Measurements from ENCODE around the gene DYNC1LI2. TPM values are rescaled to one million over a fixed set of nuclear protein-coding genes. Genes with fewer than 3 reads are reported as not detected.
A peak's percentile ranks its signal among the peaks of the same experiment; 100 is the strongest.

The DYNC1LI2 gene
- total and polyA plus RNA-seq, 4 experiments from 2014 or later, result 16.0 to 78.1 (median 53.0) TPM

DNA sequence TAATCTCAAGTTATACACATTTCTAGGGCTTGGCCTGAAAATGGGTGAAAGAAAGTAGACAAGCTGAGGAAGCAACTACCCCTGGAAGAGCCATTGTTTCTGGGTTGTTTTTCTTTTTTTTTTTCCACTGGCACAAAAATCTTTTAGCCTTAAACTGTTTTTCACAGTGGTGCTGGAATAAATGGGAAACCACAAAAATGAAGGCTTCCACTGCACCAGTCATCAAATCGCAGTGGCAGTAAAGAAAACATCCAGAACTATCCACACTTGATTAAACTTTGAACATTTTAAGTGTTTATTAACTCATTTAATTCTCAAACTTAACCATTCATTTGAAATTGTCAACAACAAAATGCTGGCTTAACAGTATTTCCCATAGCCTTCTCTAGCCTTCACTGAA is 69.1 kb downstream of the DYNC1LI2 start:
- CTCF ChIA-PET (ENCODE audit: partially characterized antibody), result no interaction called here
- DNase-seq, result no peak
- Mint-ChIP-seq H3K4me3 (no peak overlapping the region), H3K36me3 (no peaks in the 10 kb centered on the region), H3K4me1 (no peaks in the 10 kb centered on the region), H3K27ac (peak overlapping the region in 1 of 7 donors; percentile 15), H3K27me3 (no peaks in the 10 kb centered on the region), H3K9me3 (no peaks in the 10 kb centered on the region)
- no peaks in the 10 kb centered on the region for H3K36me3 ChIP-seq (ENCODE audit: insufficient read depth, low read length)
- H3K27me3 ChIP-seq (ENCODE audit: insufficient read depth, low read length), result no peaks in the 10 kb centered on the region
- no peak overlapping the region for H3K4me3 ChIP-seq (ENCODE audit: low read length in 2 of 2)
- POLR2A ChIA-PET (ENCODE audit: partially characterized antibody), result no interaction called here
- no peak overlapping the region for H3K27ac ChIP-seq (ENCODE audit: low read depth, low read length)
- intact Hi-C loops (cut with micrococcal nuclease), result no loop called here
- no peaks in the 10 kb centered on the region for H3K9me3 ChIP-seq (ENCODE audit: control insufficient read depth in 1 of 2, low read length in 2 of 2)
- H3K4me1 ChIP-seq (ENCODE audit: insufficient read depth, low read length), result no peaks in the 10 kb centered on the region

DNA sequence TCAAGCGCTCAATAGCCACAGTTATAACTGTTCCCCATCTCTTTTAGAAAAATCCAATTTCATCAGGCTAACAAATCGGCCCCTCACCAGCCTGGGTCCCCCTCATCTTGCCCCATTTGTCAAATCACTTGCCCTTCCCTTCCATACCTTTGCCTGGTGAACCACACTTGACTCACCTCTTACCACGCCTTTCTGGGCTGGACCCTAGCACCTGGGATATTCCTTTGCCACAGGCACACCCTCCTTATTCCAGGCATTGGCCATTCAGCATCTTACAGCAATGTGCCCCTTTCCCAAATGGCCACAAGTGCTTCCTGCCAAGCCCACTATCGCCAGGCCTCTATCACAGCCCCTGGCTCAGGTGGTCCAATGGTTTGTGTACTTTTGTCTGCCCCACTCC is 69.7 kb downstream of the DYNC1LI2 start:
- ChIA-PET CTCF (ENCODE audit: partially characterized antibody) (no interaction called here), POLR2A (ENCODE audit: partially characterized antibody) (no interaction called here)
- Histone ChIP-seq H3K4me3 (ENCODE audit: low read length in 2 of 2) (no peak overlapping the region), H3K36me3 (ENCODE audit: insufficient read depth, low read length) (no peaks in the 10 kb centered on the region), H3K27me3 (ENCODE audit: insufficient read depth, low read length) (no peaks in the 10 kb centered on the region), H3K27ac (ENCODE audit: low read depth, low read length) (no peak overlapping the region), H3K9me3 (ENCODE audit: control insufficient read depth in 1 of 2, low read length in 2 of 2) (no peaks in the 10 kb centered on the region), H3K4me1 (ENCODE audit: insufficient read depth, low read length) (no peaks in the 10 kb centered on the region)
- DNase-seq, result no peak
- no peaks in the 10 kb centered on the region for H3K4me1 Mint-ChIP-seq
- intact Hi-C loops (cut with micrococcal nuclease), result no loop called here
- H3K36me3 Mint-ChIP-seq, result no peaks in the 10 kb centered on the region
- H3K27ac Mint-ChIP-seq, result peak overlapping the region in 1 of 7 donors; percentile 44
- no peaks in the 10 kb centered on the region for H3K27me3 Mint-ChIP-seq
- no peak overlapping the region for H3K4me3 Mint-ChIP-seq
- no peaks in the 10 kb centered on the region for H3K9me3 Mint-ChIP-seq

DNA sequence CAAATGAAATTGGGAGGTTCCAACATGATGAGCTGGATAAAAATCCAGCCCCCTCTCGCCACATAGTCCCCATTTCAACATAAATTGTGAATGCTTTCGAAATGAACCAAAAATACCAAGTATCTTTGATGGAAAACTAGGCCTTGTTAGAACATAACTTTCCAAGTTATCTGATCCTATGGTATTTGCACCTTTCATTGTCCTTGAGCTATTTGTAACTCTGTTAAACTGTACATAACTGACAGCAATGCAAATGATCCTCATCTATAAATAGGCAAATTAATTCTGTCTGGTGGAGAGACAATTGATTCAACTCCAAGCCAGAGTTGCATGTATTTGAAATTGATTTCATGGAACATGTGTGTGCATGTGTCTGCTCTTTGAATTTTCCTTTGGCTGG is 73.1 kb downstream of the DYNC1LI2 start:
- Mint-ChIP-seq H3K27me3 (no peaks in the 10 kb centered on the region), H3K36me3 (no peaks in the 10 kb centered on the region), H3K4me3 (no peak overlapping the region), H3K4me1 (no peaks in the 10 kb centered on the region), H3K9me3 (no peaks in the 10 kb centered on the region), H3K27ac (no peak overlapping the region)
- ChIA-PET POLR2A (ENCODE audit: partially characterized antibody) (no interaction called here), CTCF (ENCODE audit: partially characterized antibody) (no interaction called here)
- no peak overlapping the region for H3K4me3 ChIP-seq (ENCODE audit: low read length in 2 of 2)
- DNase-seq, result no peak
- H3K9me3 ChIP-seq (ENCODE audit: control insufficient read depth in 1 of 2, low read length in 2 of 2), result no peaks in the 10 kb centered on the region
- no peaks in the 10 kb centered on the region for H3K27me3 ChIP-seq (ENCODE audit: insufficient read depth, low read length)
- no peaks in the 10 kb centered on the region for H3K4me1 ChIP-seq (ENCODE audit: insufficient read depth, low read length)
- intact Hi-C loops (cut with micrococcal nuclease), result no loop called here
- no peak overlapping the region for H3K27ac ChIP-seq (ENCODE audit: low read depth, low read length)
- H3K36me3 ChIP-seq (ENCODE audit: insufficient read depth, low read length), result no peaks in the 10 kb centered on the region

- no peaks in the 10 kb centered on the region for H3K36me3 Mint-ChIP-seq
- DNase-seq, result no peak
- Histone ChIP-seq H3K27ac (ENCODE audit: low read depth, low read length) (no peak overlapping the region), H3K36me3 (ENCODE audit: insufficient read depth, low read length) (no peaks in the 10 kb centered on the region), H3K4me3 (ENCODE audit: low read length in 2 of 2) (no peak overlapping the region), H3K27me3 (ENCODE audit: insufficient read depth, low read length) (no peaks in the 10 kb centered on the region), H3K4me1 (ENCODE audit: insufficient read depth, low read length) (no peaks in the 10 kb centered on the region), H3K9me3 (ENCODE audit: control insufficient read depth in 1 of 2, low read length in 2 of 2) (no peaks in the 10 kb centered on the region)
- ChIA-PET CTCF (ENCODE audit: partially characterized antibody) (no interaction called here), POLR2A (ENCODE audit: partially characterized antibody) (no interaction called here)
- H3K9me3 Mint-ChIP-seq, result no peaks in the 10 kb centered on the region
- H3K27me3 Mint-ChIP-seq, result no peaks in the 10 kb centered on the region
- no peak overlapping the region for H3K4me3 Mint-ChIP-seq
- H3K27ac Mint-ChIP-seq, result peak overlapping the region in 1 of 7 donors; percentile 64
- intact Hi-C loops (cut with micrococcal nuclease), result no loop called here
- H3K4me1 Mint-ChIP-seq, result no peaks in the 10 kb centered on the region
These were observed 73.6 kb downstream of the DYNC1LI2 start for GRCh38 chr16:66677836-66678235.

DNA sequence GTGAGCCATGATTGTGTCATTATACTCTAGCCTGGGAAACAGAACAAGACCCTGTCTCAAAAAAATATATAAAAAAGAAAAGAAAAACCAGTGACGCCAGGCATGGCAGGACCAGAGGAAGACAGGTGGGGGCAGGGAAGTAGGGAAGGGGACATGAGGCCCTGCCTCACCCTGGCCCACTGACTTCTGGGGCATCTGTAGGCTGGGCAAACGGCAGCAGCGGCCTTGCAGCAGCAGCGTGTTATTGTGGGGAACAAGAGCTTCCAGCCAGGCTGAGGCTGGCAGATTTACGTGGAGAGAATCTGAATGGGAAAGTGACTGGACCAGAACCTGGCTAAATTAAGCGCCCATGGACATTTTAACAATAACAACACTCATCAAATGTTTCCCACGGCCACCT is 74.2 kb downstream of the DYNC1LI2 start:
- H3K4me3 ChIP-seq (ENCODE audit: low read length in 2 of 2), result no peak overlapping the region
- H3K27ac Mint-ChIP-seq, result peak overlapping the region in 1 of 7 donors; percentile 6
- no peak for DNase-seq
- H3K4me1 ChIP-seq (ENCODE audit: insufficient read depth, low read length), result no peaks in the 10 kb centered on the region
- no peak overlapping the region for H3K27ac ChIP-seq (ENCODE audit: low read depth, low read length)
- no peak overlapping the region for H3K4me3 Mint-ChIP-seq
- CTCF ChIA-PET (ENCODE audit: partially characterized antibody), result no interaction called here
- no peaks in the 10 kb centered on the region for H3K36me3 ChIP-seq (ENCODE audit: insufficient read depth, low read length)
- H3K9me3 ChIP-seq (ENCODE audit: control insufficient read depth in 1 of 2, low read length in 2 of 2), result no peaks in the 10 kb centered on the region
- POLR2A ChIA-PET (ENCODE audit: partially characterized antibody), result no interaction called here
- no peaks in the 10 kb centered on the region for H3K4me1 Mint-ChIP-seq
- H3K36me3 Mint-ChIP-seq, result no peaks in the 10 kb centered on the region
- H3K9me3 Mint-ChIP-seq, result no peaks in the 10 kb centered on the region
- no peaks in the 10 kb centered on the region for H3K27me3 ChIP-seq (ENCODE audit: insufficient read depth, low read length)
- intact Hi-C loops (cut with micrococcal nuclease), result no loop called here
- H3K27me3 Mint-ChIP-seq, result no peaks in the 10 kb centered on the region

DNA sequence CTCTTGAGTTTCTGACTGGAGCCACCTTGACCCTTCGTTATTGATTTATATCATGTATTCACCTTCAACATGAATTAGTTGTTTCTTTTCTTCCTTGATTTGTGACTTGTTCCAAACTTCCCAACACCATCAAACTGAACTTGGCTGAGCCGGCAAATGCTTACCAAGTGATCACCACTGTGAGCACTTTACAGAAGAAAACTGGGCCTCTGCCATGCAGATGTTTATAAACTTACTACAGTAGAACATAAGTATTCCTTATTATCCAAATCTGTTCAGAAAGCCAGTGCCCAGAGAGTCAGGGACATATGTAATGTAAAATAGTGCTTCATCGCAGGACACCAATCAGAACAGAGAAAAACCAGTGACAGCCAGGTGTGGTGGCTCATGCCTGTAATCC is 74.8 kb downstream of the DYNC1LI2 start:
- no peaks in the 10 kb centered on the region for H3K9me3 Mint-ChIP-seq
- no peaks in the 10 kb centered on the region for H3K4me1 Mint-ChIP-seq
- H3K4me3 Mint-ChIP-seq, result no peak overlapping the region
- H3K4me1 ChIP-seq (ENCODE audit: insufficient read depth, low read length), result no peaks in the 10 kb centered on the region
- no peaks in the 10 kb centered on the region for H3K9me3 ChIP-seq (ENCODE audit: control insufficient read depth in 1 of 2, low read length in 2 of 2)
- CTCF ChIA-PET (ENCODE audit: partially characterized antibody), result no interaction called here
- H3K27me3 ChIP-seq (ENCODE audit: insufficient read depth, low read length), result no peaks in the 10 kb centered on the region
- H3K4me3 ChIP-seq (ENCODE audit: low read length in 2 of 2), result no peak overlapping the region
- no peak overlapping the region for H3K27ac ChIP-seq (ENCODE audit: low read depth, low read length)
- no peaks in the 10 kb centered on the region for H3K36me3 Mint-ChIP-seq
- no peak for DNase-seq
- POLR2A ChIA-PET (ENCODE audit: partially characterized antibody), result no interaction called here
- H3K36me3 ChIP-seq (ENCODE audit: insufficient read depth, low read length), result no peaks in the 10 kb centered on the region
- H3K27me3 Mint-ChIP-seq, result no peaks in the 10 kb centered on the region
- H3K27ac Mint-ChIP-seq, result no peak overlapping the region
- intact Hi-C loops (cut with micrococcal nuclease), result no loop called here

GRCh38 chr16:66673691-66674090 is 77.7 kb downstream of the DYNC1LI2 start:
- Histone ChIP-seq H3K4me1 (ENCODE audit: insufficient read depth, low read length) (no peaks in the 10 kb centered on the region), H3K9me3 (ENCODE audit: control insufficient read depth in 1 of 2, low read length in 2 of 2) (no peaks in the 10 kb centered on the region), H3K36me3 (ENCODE audit: insufficient read depth, low read length) (no peaks in the 10 kb centered on the region), H3K27me3 (ENCODE audit: insufficient read depth, low read length) (no peaks in the 10 kb centered on the region), H3K4me3 (ENCODE audit: low read length in 2 of 2) (no peak overlapping the region), H3K27ac (ENCODE audit: low read depth, low read length) (no peak overlapping the region)
- Mint-ChIP-seq H3K4me3 (no peak overlapping the region), H3K27me3 (no peaks in the 10 kb centered on the region), H3K27ac (no peak overlapping the region), H3K4me1 (no peaks in the 10 kb centered on the region), H3K36me3 (no peaks in the 10 kb centered on the region), H3K9me3 (no peaks in the 10 kb centered on the region)
- ChIA-PET POLR2A (ENCODE audit: partially characterized antibody) (no interaction called here), CTCF (ENCODE audit: partially characterized antibody) (interaction anchor here (0.9 kb wide), 1 partner anchor 55 kb away, joined by 3 read pairs; no protein-coding TSS in a partner anchor)
- intact Hi-C loops (cut with micrococcal nuclease), result no loop called here
- no peak for DNase-seq

All from CD4-positive, alpha-beta memory T cell (primary cell).